Transverse colon (tissue), 4 donors: ENCODE measurements around the gene EYA2. TPM values are rescaled to one million over a fixed set of nuclear protein-coding genes. Genes with fewer than 3 reads are reported as not detected.

Source experiments
- DNase-seq: peaks from one replicate; pipeline ENCODE4 v3.0.0-alpha.2; 2019
- H3K27ac ChIP-seq, 4 donors: fragments of 200-600 bp; sonication (generic); 2 replicates each; pipeline ENCODE4 v1.5.1; 2016 to 2018; ENCODE audit warnings: inconsistent platforms in 4 of 4
- H3K27me3 ChIP-seq: fragments of 200-600 bp; sonication (generic); 2 replicates; pipeline ENCODE4 v1.5.1; 2017; ENCODE audit warnings: inconsistent platforms
- H3K36me3 ChIP-seq, 4 donors: fragments of 200-600 bp; sonication (generic); 2 replicates each; pipeline ENCODE4 v1.5.1; 2017 to 2019; ENCODE audit warnings: inconsistent platforms in 4 of 4
- H3K4me1 ChIP-seq, 4 donors: fragments of 200-600 bp; sonication (generic); 2 replicates each; pipeline ENCODE4 v1.5.1; 2017 to 2020; ENCODE audit warnings: inconsistent platforms in 4 of 4
- H3K4me3 ChIP-seq, 4 donors: fragments of 200-600 bp; sonication (generic); 1 replicate in 1 of 4; 2 replicates in 3 of 4; pipeline versions ENCODE4 v1.5.1 to v1.6.1; 2017 to 2019; ENCODE audit warnings: inconsistent platforms in 4 of 4
- H3K9me3 ChIP-seq, 2 donors: fragments of 200-600 bp; sonication (generic); 2 replicates each; pipeline ENCODE4 v1.5.1; 2017 to 2019; ENCODE audit warnings: inconsistent platforms in 2 of 2
- EP300 ChIP-seq: sonication (generic); formaldehyde crosslinking; IDR thresholded peaks from one replicate; pipeline ENCODE4 v1.6.1; 2017; ENCODE audit warnings: antibody characterized with exemption, low read depth
- POLR2A ChIP-seq: fragments of 450-650 bp; IDR thresholded peaks from one replicate; pipeline ENCODE4 v1.6.1; 2016; ENCODE audit warnings: antibody characterized with exemption, mild to moderate bottlenecking, moderate library complexity
- POLR2AphosphoS5 ChIP-seq, 3 donors: sonication (generic); formaldehyde crosslinking; IDR thresholded peaks; one replicate each; pipeline ENCODE4 v1.6.1; 2016; ENCODE audit warnings: antibody characterized with exemption in 3 of 3
- WGBS, 2 donors: methylation state at CpG; one replicate each; pipeline ENCODE4 v1.1.5; 2018; ENCODE audit warnings: low coverage in 1 of 2; 5-methylcytosine and 5-hydroxymethylcytosine counted together
- in situ Hi-C, 4 donors: fragments of 200-750 bp; cut with MboI; loops; one replicate each; pipeline versions ENCODE4 v1.15.0 to v1.15.1; 2017; ENCODE audit warnings: low sequenced_read_pairs in 3 of 4, low pct_ligation_motif_present in 1 of 4, low pct_unique_long_range_greater_than_20kb in 1 of 4
- intact Hi-C: fragments of 100-400 bp; cut with DNase I; formaldehyde crosslinking; loops from one replicate; pipeline ENCODE4 v1.15.1; 2023; ENCODE audit warnings: low total_unique reads
- total RNA-seq, 4 donors: library from RNA; depleted of rRNA; stranded (reverse); fragments of >200 nt; gene quantifications; one replicate each; pipeline ENCODE4 v1.1.0, GENCODE V29; 2016
- TF ChIP-seq, protein P1 (sequence below), 5 experiments: fragments of 200-600 bp in 3 of 5; fragments of 450-650 bp in 2 of 5; sonication (generic) in 3 of 5; IDR thresholded peaks; 1 replicate in 2 of 5; 2 replicates in 3 of 5; pipeline ENCODE4 v1.5.1; 2016 to 2017; ENCODE audit warnings: antibody characterized with exemption in 5 of 5, inconsistent platforms in 3 of 5, mild to moderate bottlenecking in 2 of 5, moderate library complexity in 1 of 5

EYA2 gene
- total RNA-seq, 4 donors from 2014 or later = 4.5 to 17.5 (median 10.9) TPM

DNA sequence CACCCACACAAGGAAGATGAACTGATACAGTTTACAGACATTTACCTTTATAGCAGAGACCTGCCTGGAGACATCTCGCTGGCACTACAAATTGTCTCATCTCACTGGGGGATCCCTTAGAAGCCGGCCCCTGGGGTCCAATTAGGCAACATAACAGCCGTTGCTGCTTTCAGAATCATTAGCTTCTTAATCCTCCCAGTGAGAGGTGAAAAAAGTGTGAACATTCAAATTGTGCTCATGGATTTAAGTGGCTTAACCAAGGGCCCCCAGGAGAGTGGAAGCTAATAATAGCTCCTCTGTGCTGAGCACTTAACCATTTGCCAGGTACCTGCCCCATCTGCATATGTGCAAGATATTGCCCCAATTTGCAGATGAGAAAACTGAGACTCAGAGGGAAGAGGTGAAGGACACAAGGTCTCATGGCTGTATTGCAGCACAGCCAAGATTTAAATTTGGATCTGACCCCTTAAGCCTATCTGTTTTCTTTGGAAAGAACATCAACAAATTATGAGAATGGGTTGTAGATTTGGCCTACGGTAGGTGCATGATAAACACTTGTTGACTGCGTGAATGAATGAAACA, 101.0 kb downstream of the EYA2 start:
- in situ Hi-C loops = no loop called here
- intact Hi-C loops = no loop called here
- Histone ChIP-seq H3K27me3 (peaks cover 5% of the 10 kb centered on the region), H3K4me3 (no peak overlapping the region), H3K4me1 (peaks cover 0 to 4% (median 4%) of the 10 kb centered on the region in 4 donors), H3K9me3 (no peaks in the 10 kb centered on the region), H3K27ac (no peak overlapping the region), H3K36me3 (no peaks in the 10 kb centered on the region)
- no peak for DNase-seq
- no peak for TF ChIP-seq POLR2AphosphoS5 (IDR thresholded peaks at IDR 0.05)
- no peak for TF ChIP-seq POLR2A
- TF ChIP-seq, protein P1, sequence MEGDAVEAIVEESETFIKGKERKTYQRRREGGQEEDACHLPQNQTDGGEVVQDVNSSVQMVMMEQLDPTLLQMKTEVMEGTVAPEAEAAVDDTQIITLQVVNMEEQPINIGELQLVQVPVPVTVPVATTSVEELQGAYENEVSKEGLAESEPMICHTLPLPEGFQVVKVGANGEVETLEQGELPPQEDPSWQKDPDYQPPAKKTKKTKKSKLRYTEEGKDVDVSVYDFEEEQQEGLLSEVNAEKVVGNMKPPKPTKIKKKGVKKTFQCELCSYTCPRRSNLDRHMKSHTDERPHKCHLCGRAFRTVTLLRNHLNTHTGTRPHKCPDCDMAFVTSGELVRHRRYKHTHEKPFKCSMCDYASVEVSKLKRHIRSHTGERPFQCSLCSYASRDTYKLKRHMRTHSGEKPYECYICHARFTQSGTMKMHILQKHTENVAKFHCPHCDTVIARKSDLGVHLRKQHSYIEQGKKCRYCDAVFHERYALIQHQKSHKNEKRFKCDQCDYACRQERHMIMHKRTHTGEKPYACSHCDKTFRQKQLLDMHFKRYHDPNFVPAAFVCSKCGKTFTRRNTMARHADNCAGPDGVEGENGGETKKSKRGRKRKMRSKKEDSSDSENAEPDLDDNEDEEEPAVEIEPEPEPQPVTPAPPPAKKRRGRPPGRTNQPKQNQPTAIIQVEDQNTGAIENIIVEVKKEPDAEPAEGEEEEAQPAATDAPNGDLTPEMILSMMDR (IDR thresholded peaks at IDR 0.05) = no peak
- TF ChIP-seq EP300 = no peak
- 67% methylated on average over 5 of the region's 5 CpGs; no CpG with 5 or more reads in 1 of the 2 donors for WGBS, 2 donors

DNA sequence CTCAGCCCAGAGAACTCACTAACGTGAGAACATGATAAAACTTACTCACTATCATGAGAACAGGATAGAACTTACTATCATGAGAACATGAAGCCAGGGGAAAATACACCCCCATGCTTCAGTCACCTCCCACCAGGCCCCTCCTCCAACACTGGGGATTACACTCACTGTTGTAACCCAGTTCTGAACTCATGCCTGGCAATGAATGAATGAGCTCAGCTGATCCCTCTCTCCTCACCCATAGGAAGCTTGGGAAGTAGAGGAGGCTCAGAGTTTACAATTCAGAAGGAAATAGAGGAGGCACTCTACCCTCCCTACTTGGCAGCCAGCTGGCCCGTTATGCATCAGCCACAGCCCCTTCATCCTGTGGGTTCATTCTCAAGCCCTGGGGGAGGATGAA, 102.5 kb downstream of the EYA2 start:
- Histone ChIP-seq H3K9me3 (no peaks in the 10 kb centered on the region), H3K27ac (no peak overlapping the region), H3K36me3 (no peaks in the 10 kb centered on the region), H3K4me1 (no peaks in the 10 kb centered on the region), H3K4me3 (no peak overlapping the region), H3K27me3 (no peaks in the 10 kb centered on the region)
- WGBS, 2 donors = 80% methylated on average over 2 of the region's 2 CpGs; no CpG with 5 or more reads in 1 of the 2 donors
- in situ Hi-C loops (no loop called here), intact Hi-C loops (no loop called here)
- DNase-seq = no peak
- TF ChIP-seq POLR2A (no peak), POLR2AphosphoS5 (IDR thresholded peaks at IDR 0.05) (no peak)

- no peaks in the 10 kb centered on the region for H3K4me1 ChIP-seq
- in situ Hi-C loops (no loop called here), intact Hi-C loops (no loop called here)
- TF ChIP-seq POLR2AphosphoS5 (IDR thresholded peaks at IDR 0.05) (no peak), EP300 (no peak)
- no peak overlapping the region for H3K4me3 ChIP-seq
- WGBS, 2 donors = 43 to 65% methylated on average over 3 to 6 of the region's 6 CpGs
- no peaks in the 10 kb centered on the region for H3K27me3 ChIP-seq
- no peak overlapping the region for H3K27ac ChIP-seq
- no peaks in the 10 kb centered on the region for H3K36me3 ChIP-seq
- no peaks in the 10 kb centered on the region for H3K9me3 ChIP-seq
- DNase-seq = no peak
Observed at GRCh38 chr20:46998477-46999240, 104.0 kb downstream of the EYA2 start.

DNA sequence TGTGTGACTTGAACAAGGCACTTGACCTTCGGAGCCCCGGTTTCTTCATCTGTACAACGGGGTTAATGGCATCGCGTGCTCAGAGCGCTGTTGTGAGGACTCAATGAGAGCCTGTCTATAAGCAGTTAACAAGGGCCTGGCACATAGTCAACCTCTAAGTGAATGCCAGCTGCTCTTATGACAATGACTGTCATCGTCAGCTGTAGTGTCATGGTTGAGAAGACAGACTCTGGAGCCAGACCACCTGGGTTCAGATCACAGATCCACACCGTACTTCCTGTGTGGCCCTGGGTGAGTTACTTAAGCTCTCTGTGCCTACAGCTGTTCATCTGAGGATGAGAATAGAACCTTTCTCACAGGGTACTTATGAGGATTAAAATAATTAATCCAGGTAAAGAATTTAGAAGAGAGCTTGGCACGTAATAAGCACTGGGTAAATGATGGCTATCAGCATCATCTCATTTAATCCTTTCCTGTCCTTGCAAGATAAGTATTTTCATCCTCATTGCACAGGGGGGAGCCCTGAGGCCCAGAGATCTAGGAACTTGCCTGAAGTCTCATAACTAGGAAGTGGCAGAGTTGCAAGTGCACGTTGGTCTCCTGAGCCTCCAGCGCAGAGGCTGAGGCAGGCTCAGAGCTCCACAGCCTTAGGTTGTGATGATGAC, 105.3 kb downstream of the EYA2 start:
- Histone ChIP-seq H3K27me3 (no peaks in the 10 kb centered on the region), H3K27ac (no peak overlapping the region), H3K9me3 (no peaks in the 10 kb centered on the region), H3K4me3 (no peak overlapping the region), H3K36me3 (no peaks in the 10 kb centered on the region), H3K4me1 (no peaks in the 10 kb centered on the region)
- TF ChIP-seq EP300 (no peak), POLR2AphosphoS5 (IDR thresholded peaks at IDR 0.05) (no peak)
- TF ChIP-seq, protein P1 (IDR thresholded peaks at IDR 0.05) = no peak
- intact Hi-C loops (no loop called here), in situ Hi-C loops (no loop called here)
- no peak for DNase-seq
- 75 to 76% methylated on average over 4 to 11 of the region's 11 CpGs for WGBS, 2 donors

DNA sequence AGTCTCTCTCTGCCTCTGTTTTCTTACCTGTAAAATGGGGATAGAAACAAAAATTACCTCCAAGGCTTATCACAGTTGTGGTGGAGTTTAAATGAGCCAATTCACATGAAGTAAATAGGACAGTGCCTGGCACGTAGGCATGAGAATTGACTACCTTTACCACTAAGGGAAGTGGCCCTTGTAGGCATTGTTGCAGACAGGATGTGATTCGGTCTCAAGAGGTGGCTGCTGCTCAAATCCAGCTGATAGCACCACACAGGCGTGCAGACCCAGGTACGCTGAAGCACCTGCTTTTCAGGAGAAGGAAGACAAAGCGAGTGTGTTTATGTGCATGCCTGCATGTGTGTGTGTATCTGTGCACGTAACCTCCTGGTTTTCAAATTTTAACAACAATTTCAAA, 108.6 kb downstream of the EYA2 start:
- WGBS, 2 donors = 83 to 89% methylated on average over 5 to 6 of the region's 6 CpGs
- Histone ChIP-seq H3K4me3 (no peak overlapping the region), H3K4me1 (no peaks in the 10 kb centered on the region), H3K27me3 (no peaks in the 10 kb centered on the region), H3K27ac (no peak overlapping the region), H3K9me3 (no peaks in the 10 kb centered on the region), H3K36me3 (no peaks in the 10 kb centered on the region)
- intact Hi-C loops = no loop called here
- TF ChIP-seq POLR2A (no peak), EP300 (no peak), POLR2AphosphoS5 (IDR thresholded peaks at IDR 0.05) (no peak)
- TF ChIP-seq, protein P1 (IDR thresholded peaks at IDR 0.05) = no peak
- no peak for DNase-seq
- in situ Hi-C loops = no loop called here
